HFFc6 (cell line): ENCODE results near the gene PITX2. TPM values are rescaled to one million over a fixed set of nuclear protein-coding genes. Genes with fewer than 3 reads are reported as not detected.

ENCODE experiments used
- DNase-seq: peaks from one replicate; pipeline ENCODE4 v3.0.0-alpha.2; 2018
- H3K27ac Mint-ChIP-seq: 2 replicates; pipeline ENCODE4 v1.8.0; 2020; ENCODE audit warnings: mild to moderate bottlenecking, mixed read lengths
- H3K27me3 Mint-ChIP-seq: 2 replicates; pipeline ENCODE4 v1.8.0; 2021; ENCODE audit warnings: mild to moderate bottlenecking, moderate library complexity, mixed read lengths; ENCODE audit not compliant: insufficient read depth
- H3K36me3 Mint-ChIP-seq: 2 replicates; pipeline ENCODE4 v1.8.0; 2021; ENCODE audit warnings: low read depth, mixed read lengths
- H3K4me1 Mint-ChIP-seq: 2 replicates; pipeline ENCODE4 v1.8.0; 2020; ENCODE audit warnings: low read depth, mixed read lengths
- H3K4me3 Mint-ChIP-seq: 2 replicates; pipeline ENCODE4 v1.8.0; 2020; ENCODE audit warnings: mild to moderate bottlenecking, moderate library complexity, mixed read lengths
- H3K9me3 Mint-ChIP-seq: 2 replicates; pipeline ENCODE4 v1.8.0; 2020; ENCODE audit warnings: mild to moderate bottlenecking, mixed read lengths
- CTCF ChIP-seq: fragments of 200-600 bp; sonication (generic); IDR thresholded peaks from 2 replicates; pipeline ENCODE4 v1.5.0; 2021; ENCODE audit warnings: antibody characterized with exemption, mild to moderate bottlenecking
- total RNA-seq, 6 experiments: library from RNA; stranded (reverse); fragmentation: NEBNext Ultra II Directional; extraction: Animal tissue kit (Norgen Biotek cat#: 25700); gene quantifications; 2 replicates in 1 of 6; 3 replicates in 5 of 6; pipeline ENCODE4 v1.2.3, GENCODE V29; 2021

Gene PITX2
- total RNA-seq, 6 experiments from 2014 or later, result 15.9 to 22.8 (median 17.9) TPM

GRCh38 chr4:110640576-110640975, 17.7 kb upstream of the PITX2 start:
- H3K27me3 Mint-ChIP-seq, result peaks cover 42% of the 10 kb centered on the region
- TF ChIP-seq CTCF, result no peak
- no peak for DNase-seq
- no peak overlapping the region for H3K27ac Mint-ChIP-seq
- peaks cover 18% of the 10 kb centered on the region for H3K36me3 Mint-ChIP-seq
- H3K9me3 Mint-ChIP-seq, result peaks cover 7% of the 10 kb centered on the region; the same call in 1 of the 2 replicates
- no peak overlapping the region for H3K4me3 Mint-ChIP-seq
- H3K4me1 Mint-ChIP-seq, result peaks cover 35% of the 10 kb centered on the region

GRCh38 chr4:110639207-110640090, 16.6 kb upstream of the PITX2 start:
- peaks cover 42% of the 10 kb centered on the region for H3K27me3 Mint-ChIP-seq
- TF ChIP-seq CTCF, result no peak
- peaks cover 25% of the 10 kb centered on the region for H3K36me3 Mint-ChIP-seq
- no peak overlapping the region for H3K27ac Mint-ChIP-seq
- peak overlapping the region; percentile 78 for H3K4me3 Mint-ChIP-seq
- peaks cover 7% of the 10 kb centered on the region; the same call in 1 of the 2 replicates for H3K9me3 Mint-ChIP-seq
- peaks cover 45% of the 10 kb centered on the region for H3K4me1 Mint-ChIP-seq
- no peak for DNase-seq

GRCh38 chr4:110638089-110638746, 15.3 kb upstream of the PITX2 start:
- Mint-ChIP-seq H3K27ac (no peak overlapping the region), H3K9me3 (peaks cover 12% of the 10 kb centered on the region; the same call in 1 of the 2 replicates)

GRCh38 chr4:110637408-110638088, 14.7 kb upstream of the PITX2 start:
- peaks cover 40% of the 10 kb centered on the region for H3K36me3 Mint-ChIP-seq
- DNase-seq, result no peak
- H3K27ac Mint-ChIP-seq, result peak overlapping the region; percentile 69
- peaks cover 38% of the 10 kb centered on the region for H3K27me3 Mint-ChIP-seq
- peak overlapping the region; percentile 93 for H3K4me3 Mint-ChIP-seq
- peak; percentile 52 for TF ChIP-seq CTCF
- peaks cover 46% of the 10 kb centered on the region for H3K4me1 Mint-ChIP-seq
- H3K9me3 Mint-ChIP-seq, result peaks cover 13% of the 10 kb centered on the region; the same call in 1 of the 2 replicates

More at GRCh38 chr4:110638089-110638746, 15.3 kb upstream of the PITX2 start:
- no peak for DNase-seq
- Mint-ChIP-seq H3K27me3 (peaks cover 38% of the 10 kb centered on the region), H3K36me3 (peaks cover 35% of the 10 kb centered on the region), H3K4me1 (peaks cover 46% of the 10 kb centered on the region), H3K4me3 (peak overlapping the region; percentile 93)
- no peak for TF ChIP-seq CTCF

- Mint-ChIP-seq H3K36me3 (peaks cover 44% of the 10 kb centered on the region), H3K9me3 (peaks cover 17% of the 10 kb centered on the region), H3K27me3 (peaks cover 37% of the 10 kb centered on the region), H3K27ac (peak overlapping the region; percentile 69), H3K4me3 (peak overlapping the region; percentile 93), H3K4me1 (peaks cover 51% of the 10 kb centered on the region)
- no peak for TF ChIP-seq CTCF
- peak; percentile 73 for DNase-seq
These were observed 14.0 kb upstream of the PITX2 start for GRCh38 chr4:110636680-110637407.
